ENCODE data around the gene SEPTIN12.
"Not testable (repeated sequence)": the region's sequence is repeated elsewhere in the genome, so short reads cannot be mapped to it uniquely, and the experiment has no call there.

SEPTIN12 gene

GRCh38 chr16:4750896-4751295 is 37.2 kb downstream of the SEPTIN12 start:
- no peak for DNase-seq

- DNase-seq = no peak
Observed at GRCh38 chr16:4749700-4750257, 38.4 kb downstream of the SEPTIN12 start.

GRCh38 chr16:4748682-4749411 is 39.3 kb downstream of the SEPTIN12 start:
- no peak for DNase-seq

- no peak for DNase-seq
Observed at GRCh38 chr16:4747906-4748681, 40.1 kb downstream of the SEPTIN12 start.

GRCh38 chr16:4746991-4747574 is 41.1 kb downstream of the SEPTIN12 start:
- DNase-seq = no peak

- DNase-seq = no peak
Observed at GRCh38 chr16:4746215-4746614, 41.9 kb downstream of the SEPTIN12 start.

GRCh38 chr16:4745274-4745569 is 42.9 kb downstream of the SEPTIN12 start:
- DNase-seq = no peak

GRCh38 chr16:4744555-4745273 is 43.4 kb downstream of the SEPTIN12 start:
- no peak for DNase-seq

- DNase-seq = no peak
Observed at GRCh38 chr16:4743226-4743878, 44.8 kb downstream of the SEPTIN12 start.

- not testable (repeated sequence) for DNase-seq
Observed at GRCh38 chr16:4738370-4738769, 49.8 kb downstream of the SEPTIN12 start.

- no peak for DNase-seq
Observed at GRCh38 chr16:4737545-4737944, 50.6 kb downstream of the SEPTIN12 start.

- no peak for DNase-seq
Observed at GRCh38 chr16:4736546-4736945, 51.6 kb downstream of the SEPTIN12 start.

GRCh38 chr16:4734730-4735535 is 53.2 kb downstream of the SEPTIN12 start:
- peak; percentile 90 for DNase-seq

- peak; percentile 82 for DNase-seq
Observed at GRCh38 chr16:4734063-4734729, 53.9 kb downstream of the SEPTIN12 start, which contains the start of the genes ANKS3 and DNAAF8. TSS of gene ANKS3 (minus strand) at chr16:4734271. CDS start at chr16:4730149, 4,122 bp downstream. TSS of gene DNAAF8 (plus strand) at chr16:4734537. CDS start at chr16:4736515, 1,978 bp downstream.

GRCh38 chr16:4733747-4734062 is 54.4 kb downstream of the SEPTIN12 start:
- DNase-seq = no peak

GRCh38 chr16:4733211-4733742 is 54.9 kb downstream of the SEPTIN12 start:
- no peak for DNase-seq

- DNase-seq = no peak
Observed at GRCh38 chr16:4729876-4730275, 58.3 kb downstream of the SEPTIN12 start.

- DNase-seq = no peak
Observed at GRCh38 chr16:4728676-4729075, 59.5 kb downstream of the SEPTIN12 start.

Data from NCI-H2171 (cell line).